Lower leg skin (tissue), 3 donors: ENCODE results near the gene TULP4.

Source experiments
- POLR2A ChIP-seq, 2 donors: fragments of 450-650 bp; IDR thresholded peaks; one replicate each; pipeline ENCODE4 v1.6.1; 2016 to 2017; ENCODE audit warnings: antibody characterized with exemption in 2 of 2, mild to moderate bottlenecking in 1 of 2, moderate library complexity in 1 of 2
- TF ChIP-seq, protein P1 (sequence below), 3 donors: fragments of 450-650 bp; IDR thresholded peaks; one replicate each; pipeline ENCODE4 v1.5.1; 2016; ENCODE audit warnings: antibody characterized with exemption in 3 of 3, mild to moderate bottlenecking in 3 of 3, moderate library complexity in 2 of 3

DNA sequence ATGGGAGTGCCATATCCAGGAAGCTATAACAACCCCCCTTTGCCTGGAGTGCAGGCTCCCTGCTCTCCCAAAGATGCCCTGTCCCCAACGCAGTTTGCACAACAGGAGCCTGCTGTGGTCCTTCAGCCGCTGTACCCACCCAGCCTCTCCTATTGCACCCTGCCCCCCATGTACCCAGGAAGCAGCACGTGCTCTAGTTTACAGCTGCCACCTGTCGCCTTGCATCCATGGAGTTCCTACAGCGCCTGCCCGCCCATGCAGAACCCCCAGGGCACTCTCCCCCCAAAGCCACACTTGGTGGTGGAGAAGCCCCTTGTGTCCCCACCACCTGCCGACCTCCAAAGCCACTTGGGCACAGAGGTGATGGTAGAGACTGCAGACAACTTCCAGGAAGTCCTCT lies 191.0 kb downstream of the TULP4 start:
- TF ChIP-seq, protein P1, sequence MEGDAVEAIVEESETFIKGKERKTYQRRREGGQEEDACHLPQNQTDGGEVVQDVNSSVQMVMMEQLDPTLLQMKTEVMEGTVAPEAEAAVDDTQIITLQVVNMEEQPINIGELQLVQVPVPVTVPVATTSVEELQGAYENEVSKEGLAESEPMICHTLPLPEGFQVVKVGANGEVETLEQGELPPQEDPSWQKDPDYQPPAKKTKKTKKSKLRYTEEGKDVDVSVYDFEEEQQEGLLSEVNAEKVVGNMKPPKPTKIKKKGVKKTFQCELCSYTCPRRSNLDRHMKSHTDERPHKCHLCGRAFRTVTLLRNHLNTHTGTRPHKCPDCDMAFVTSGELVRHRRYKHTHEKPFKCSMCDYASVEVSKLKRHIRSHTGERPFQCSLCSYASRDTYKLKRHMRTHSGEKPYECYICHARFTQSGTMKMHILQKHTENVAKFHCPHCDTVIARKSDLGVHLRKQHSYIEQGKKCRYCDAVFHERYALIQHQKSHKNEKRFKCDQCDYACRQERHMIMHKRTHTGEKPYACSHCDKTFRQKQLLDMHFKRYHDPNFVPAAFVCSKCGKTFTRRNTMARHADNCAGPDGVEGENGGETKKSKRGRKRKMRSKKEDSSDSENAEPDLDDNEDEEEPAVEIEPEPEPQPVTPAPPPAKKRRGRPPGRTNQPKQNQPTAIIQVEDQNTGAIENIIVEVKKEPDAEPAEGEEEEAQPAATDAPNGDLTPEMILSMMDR (IDR thresholded peaks at IDR 0.05), result no peak
- TF ChIP-seq POLR2A (IDR thresholded peaks at IDR 0.05), result no peak
